PC-3 (cell line): ENCODE results near the gene RABL6. TPM values are rescaled to one million over a fixed set of nuclear protein-coding genes. Genes with fewer than 3 reads are reported as not detected.
"Not testable (repeated sequence)": the region's sequence is repeated elsewhere in the genome, so short reads cannot be mapped to it uniquely, and the experiment has no call there.

Source experiments
- ATAC-seq: fragments of 200-7000 bp; cut with Tn5 transposase; 2 replicates; pipeline ENCODE4 v1.9.1; 2020; ENCODE audit warnings: mild to moderate bottlenecking, moderate library complexity
- BruUV-seq: library from RNA; stranded (reverse); fragments of 400-500 nt; replicated peaks from 2 replicates; lab custom pipeline; 2021; lab: Mats Ljungman, UMichigan
- CTCF ChIA-PET: fragments of 300-600 bp; sonication (Branson Sonifier 250); formaldehyde crosslinking; loops from one replicate; lab custom pipeline; 2022; ENCODE audit warnings: antibody characterized with exemption; lab: Charles Lee
- POLR2A ChIA-PET: fragments of 300-600 bp; sonication (Branson Sonifier 250); formaldehyde crosslinking; loops from one replicate; lab custom pipeline; 2022; ENCODE audit warnings: antibody characterized with exemption; ENCODE audit not compliant: unreplicated experiment; lab: Charles Lee
- DNase-seq: peaks from one replicate; pipeline ENCODE4 v3.0.0-alpha.2; 2015
- H2AFZ ChIP-seq: fragments of 300-600 bp; sonication (generic); 2 replicates; pipeline ENCODE4 v1.6.0; 2016; ENCODE audit warnings: antibody characterized with exemption, low read length
- H3F3A ChIP-seq: fragments of 300-600 bp; sonication (generic); one replicate; pipeline ENCODE4 v1.6.0; 2017; ENCODE audit warnings: antibody characterized with exemption, low read length, control low read depth, mild to moderate bottlenecking; ENCODE audit not compliant: unreplicated experiment
- H3K27ac ChIP-seq: fragments of 300-600 bp; sonication (generic); 2 replicates; pipeline ENCODE4 v1.5.1; 2016; ENCODE audit warnings: mild to moderate bottlenecking, low read length
- H3K27me3 ChIP-seq: fragments of 300-600 bp; sonication (generic); 2 replicates; pipeline ENCODE4 v1.6.1; 2016; ENCODE audit warnings: low read length, mixed read lengths
- H3K36me3 ChIP-seq: fragments of 300-600 bp; sonication (generic); 2 replicates; pipeline ENCODE4 v1.6.1; 2016; ENCODE audit warnings: low read depth, mixed run types, low read length, mixed read lengths
- H3K4me1 ChIP-seq: fragments of 300-600 bp; sonication (generic); 2 replicates; pipeline ENCODE4 v1.5.1; 2016; ENCODE audit warnings: low read length; ENCODE audit not compliant: insufficient read depth
- H3K4me2 ChIP-seq: fragments of 300-600 bp; sonication (generic); 2 replicates; pipeline ENCODE4 v1.6.0; 2016; ENCODE audit warnings: low read length
- H3K4me3 ChIP-seq: fragments of 300-600 bp; sonication (generic); 2 replicates; pipeline ENCODE4 v1.5.1; 2016; ENCODE audit warnings: mild to moderate bottlenecking, low read length, mixed read lengths
- H3K79me2 ChIP-seq: fragments of 300-600 bp; sonication (generic); 2 replicates; pipeline ENCODE4 v1.6.1; 2017; ENCODE audit warnings: low read length, mixed read lengths
- H3K9ac ChIP-seq: fragments of 300-600 bp; sonication (generic); 2 replicates; pipeline ENCODE4 v1.6.0; 2016; ENCODE audit warnings: mild to moderate bottlenecking, low read length
- H3K9me2 ChIP-seq: fragments of 300-600 bp; sonication (generic); replicated peaks from 2 replicates; pipeline ENCODE4 v1.6.1; 2016; ENCODE audit warnings: mixed run types, low read length, mixed read lengths
- H3K9me3 ChIP-seq: fragments of 300-600 bp; sonication (generic); 2 replicates; pipeline ENCODE4 v1.6.1; 2016; ENCODE audit warnings: low read length, mixed read lengths
- H4K20me1 ChIP-seq: fragments of 300-600 bp; sonication (generic); 2 replicates; pipeline ENCODE4 v1.6.1; 2016; ENCODE audit warnings: low read length, mixed read lengths
- EZH2 ChIP-seq: fragments of 300-600 bp; sonication (generic); IDR thresholded peaks from one replicate; pipeline ENCODE4 v1.6.1; 2017; ENCODE audit warnings: antibody characterized with exemption, mild to moderate bottlenecking, low read length; ENCODE audit not compliant: unreplicated experiment
- EZH2phosphoT487 ChIP-seq: fragments of 300-600 bp; sonication (generic); IDR thresholded peaks from 2 replicates; pipeline ENCODE4 v1.6.1; 2018; ENCODE audit warnings: mild to moderate bottlenecking, antibody characterized with exemption, low read length, borderline replicate concordance
- intact Hi-C: fragments of 100-400 bp; cut with micrococcal nuclease; formaldehyde crosslinking; loops from 2 replicates; pipeline ENCODE4 v1.9.0; 2023
- total RNA-seq: library from RNA; depleted of rRNA; stranded (reverse); fragments of >200 nt; gene quantifications from 2 replicates; pipeline ENCODE4 v1.2.3, GENCODE V29; 2014
- TF ChIP-seq, protein P1 (sequence below): fragments of 300-600 bp; sonication (generic); conservative IDR thresholded peaks from 2 replicates; pipeline ENCODE4 v1.5.1; 2017; ENCODE audit warnings: antibody characterized with exemption, low read depth, mild to moderate bottlenecking, low read length

The RABL6 gene
- total RNA-seq, 1 experiment from 2014 or later: 84.3 TPM

DNA sequence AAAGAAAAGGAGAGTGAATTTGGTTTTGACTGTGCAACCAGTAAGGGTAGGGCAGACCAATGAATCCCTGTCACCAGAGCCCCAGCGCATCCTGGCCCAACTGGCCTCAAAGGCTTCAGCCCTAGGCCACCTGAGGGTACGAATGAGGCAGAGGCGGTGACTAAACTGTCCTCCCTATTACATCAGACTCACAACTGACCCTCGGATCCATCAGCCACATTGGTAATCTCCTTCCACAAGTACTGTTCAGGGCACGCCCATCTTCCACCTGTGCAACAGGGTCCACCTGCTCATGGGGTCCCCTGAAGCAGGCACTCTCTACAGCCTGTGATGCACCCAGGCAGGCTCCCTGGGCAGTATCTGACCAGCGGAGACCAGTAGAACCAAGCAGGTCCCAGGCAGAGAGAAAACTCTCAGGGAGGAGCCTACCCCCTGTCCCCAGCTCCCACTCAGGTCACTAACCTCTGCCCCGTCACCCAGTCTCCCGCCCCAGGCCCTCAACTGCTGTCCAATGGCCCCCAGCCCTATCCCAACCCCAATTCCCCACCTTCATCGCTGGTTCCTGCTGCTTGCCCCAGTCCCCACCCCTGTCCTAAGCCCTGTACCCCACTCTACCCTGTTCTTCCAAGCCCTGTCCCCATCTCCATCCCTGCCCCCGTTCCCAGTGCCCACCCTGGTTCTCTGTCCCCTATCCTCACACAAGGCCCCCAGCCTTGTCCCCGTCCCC, 57.5 kb downstream of the RABL6 start:
- H2AFZ ChIP-seq: no peak overlapping the region
- TF ChIP-seq, protein P1, sequence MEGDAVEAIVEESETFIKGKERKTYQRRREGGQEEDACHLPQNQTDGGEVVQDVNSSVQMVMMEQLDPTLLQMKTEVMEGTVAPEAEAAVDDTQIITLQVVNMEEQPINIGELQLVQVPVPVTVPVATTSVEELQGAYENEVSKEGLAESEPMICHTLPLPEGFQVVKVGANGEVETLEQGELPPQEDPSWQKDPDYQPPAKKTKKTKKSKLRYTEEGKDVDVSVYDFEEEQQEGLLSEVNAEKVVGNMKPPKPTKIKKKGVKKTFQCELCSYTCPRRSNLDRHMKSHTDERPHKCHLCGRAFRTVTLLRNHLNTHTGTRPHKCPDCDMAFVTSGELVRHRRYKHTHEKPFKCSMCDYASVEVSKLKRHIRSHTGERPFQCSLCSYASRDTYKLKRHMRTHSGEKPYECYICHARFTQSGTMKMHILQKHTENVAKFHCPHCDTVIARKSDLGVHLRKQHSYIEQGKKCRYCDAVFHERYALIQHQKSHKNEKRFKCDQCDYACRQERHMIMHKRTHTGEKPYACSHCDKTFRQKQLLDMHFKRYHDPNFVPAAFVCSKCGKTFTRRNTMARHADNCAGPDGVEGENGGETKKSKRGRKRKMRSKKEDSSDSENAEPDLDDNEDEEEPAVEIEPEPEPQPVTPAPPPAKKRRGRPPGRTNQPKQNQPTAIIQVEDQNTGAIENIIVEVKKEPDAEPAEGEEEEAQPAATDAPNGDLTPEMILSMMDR: no peak
- TF ChIP-seq EZH2 (no peak), EZH2phosphoT487 (no peak)
- peaks cover 4% of the 10 kb centered on the region; the same call in 1 of the 2 replicates for H4K20me1 ChIP-seq
- H3K4me2 ChIP-seq: peak overlapping the region; percentile 87
- intact Hi-C loops: no loop called here
- BruUV-seq: no TSS peak
- H3K27ac ChIP-seq: no peak overlapping the region
- H3F3A ChIP-seq: no peaks in the 10 kb centered on the region
- H3K79me2 ChIP-seq: peaks cover 27% of the 10 kb centered on the region
- ChIA-PET CTCF (no interaction called here), POLR2A (no interaction called here)
- ATAC-seq: no peak
- H3K27me3 ChIP-seq: no peaks in the 10 kb centered on the region
- H3K9ac ChIP-seq: peak overlapping the region; percentile 90; the same call in 1 of the 2 replicates
- H3K36me3 ChIP-seq: peaks cover 15% of the 10 kb centered on the region
- H3K4me3 ChIP-seq: peak overlapping the region; percentile 86
- H3K9me3 ChIP-seq: no peaks in the 10 kb centered on the region
- 0 out of 2 replicates have a peak, but pooled peaks cover 5% of the 10 kb centered on the region for H3K4me1 ChIP-seq
- no peak for DNase-seq
- H3K9me2 ChIP-seq: no peaks in the 10 kb centered on the region

DNA sequence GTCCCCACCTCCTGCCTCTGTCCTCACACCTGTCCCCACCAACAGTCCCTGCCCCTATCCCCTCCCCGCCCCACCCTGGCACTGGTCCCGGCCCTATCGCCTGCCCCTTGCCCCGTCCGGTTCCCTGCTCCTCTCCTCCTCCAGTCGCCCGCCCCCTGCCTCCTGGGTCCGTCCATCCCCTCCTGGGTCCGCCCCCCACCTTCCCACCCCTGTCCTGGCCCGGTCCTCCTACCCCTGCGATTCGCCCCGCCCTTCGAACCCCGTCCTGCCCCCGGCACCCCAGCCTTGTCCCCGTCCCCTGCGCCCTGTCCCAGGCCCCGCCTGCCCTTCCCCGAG, 58.0 kb downstream of the RABL6 start:
- Histone ChIP-seq H3K9ac (peak overlapping the region; percentile 90), H3K27me3 (no peaks in the 10 kb centered on the region), H2AFZ (no peak overlapping the region), H3F3A (no peaks in the 10 kb centered on the region), H3K9me3 (no peaks in the 10 kb centered on the region), H3K27ac (no peak overlapping the region), H3K9me2 (no peaks in the 10 kb centered on the region), H3K36me3 (peaks cover 15% of the 10 kb centered on the region), H4K20me1 (peaks cover 4% of the 10 kb centered on the region; the same call in 1 of the 2 replicates), H3K4me3 (peak overlapping the region; percentile 86), H3K4me1 (0 out of 2 replicates have a peak, but pooled peaks cover 5% of the 10 kb centered on the region), H3K79me2 (peaks cover 27% of the 10 kb centered on the region), H3K4me2 (peak overlapping the region; percentile 87)
- intact Hi-C loops: no loop called here
- ChIA-PET CTCF (no interaction called here), POLR2A (no interaction called here)
- ATAC-seq: peak; percentile 7
- DNase-seq: no peak
- BruUV-seq: no TSS peak
- TF ChIP-seq EZH2phosphoT487 (no peak), EZH2 (no peak)
- TF ChIP-seq, protein P1: no peak

DNA sequence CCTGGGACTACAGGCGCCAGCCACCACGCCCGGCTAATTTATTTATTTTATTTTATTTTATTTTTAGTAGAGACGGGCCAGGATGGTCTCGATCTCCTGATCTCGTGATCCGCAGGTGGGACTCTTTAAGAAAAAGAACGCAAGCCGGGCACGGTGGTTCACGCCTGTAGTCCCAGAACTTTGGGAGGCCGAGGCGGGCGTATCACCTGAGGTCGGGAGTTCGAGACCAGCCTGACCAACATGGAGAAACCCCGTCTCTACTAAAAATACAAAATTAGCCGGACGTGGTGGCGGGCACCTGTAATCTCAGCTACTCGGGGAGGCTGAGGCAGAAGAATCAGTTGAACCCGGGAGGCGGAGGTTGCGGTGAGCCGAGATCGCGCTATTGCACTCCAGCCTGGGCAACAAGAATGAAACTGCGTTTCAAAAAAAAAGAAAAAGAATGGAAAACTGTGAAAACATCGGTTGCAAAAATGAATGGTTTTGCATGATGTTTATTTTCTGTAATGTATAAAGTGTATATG, 59.2 kb downstream of the RABL6 start:
- H3K27ac ChIP-seq: not testable (repeated sequence)

More for the DNA sequence above, 59.2 kb downstream of the RABL6 start:
- H3K9me3 ChIP-seq, POLR2A ChIA-PET, H4K20me1 ChIP-seq, DNase-seq, H3F3A ChIP-seq, intact Hi-C loops, H3K27me3 ChIP-seq, ATAC-seq, H3K9me2 ChIP-seq, CTCF ChIA-PET, H2AFZ ChIP-seq, BruUV-seq, H3K4me1 ChIP-seq: not testable (repeated sequence)
- Histone ChIP-seq H3K4me2 (peak overlapping the region; percentile 64), H3K4me3 (0 out of 2 replicates have a peak overlapping the region, but pooled peaks have one; percentile 53), H3K9ac (peak overlapping the region; percentile 62; the same call in 1 of the 2 replicates), H3K79me2 (peaks cover 27% of the 10 kb centered on the region), H3K36me3 (peaks cover 15% of the 10 kb centered on the region)
